Adipocyte (in vitro differentiated cells): ENCODE results near the gene TMEM59.
"Not testable (repeated sequence)": the region's sequence is repeated elsewhere in the genome, so short reads cannot be mapped to it uniquely, and the experiment has no call there.

Source experiments
- DNase-seq: peaks from one replicate; pipeline ENCODE4 v3.0.0-alpha.2; 2015; ENCODE audit warnings: low read depth
- H3K27me3 ChIP-seq: replicated peaks from 2 replicates; pipeline ENCODE4 v1.7.0; 2013; ENCODE audit warnings: mild to moderate bottlenecking, low read length, moderate library complexity; ENCODE audit not compliant: control insufficient read depth, insufficient read depth
- H3K36me3 ChIP-seq: 2 replicates; pipeline ENCODE4 v1.7.0; 2013; ENCODE audit warnings: low read length, mild to moderate bottlenecking, moderate library complexity; ENCODE audit not compliant: control insufficient read depth, insufficient read depth, severe bottlenecking
- H3K4me1 ChIP-seq: 2 replicates; pipeline ENCODE4 v1.7.0; 2013; ENCODE audit warnings: mild to moderate bottlenecking, low read length, moderate library complexity; ENCODE audit not compliant: control insufficient read depth, insufficient read depth
- H3K4me3 ChIP-seq: 2 replicates; pipeline ENCODE4 v1.7.0; 2013; ENCODE audit warnings: mild to moderate bottlenecking, low read length, moderate library complexity
- H3K9ac ChIP-seq: 2 replicates; pipeline ENCODE4 v1.7.0; 2013; ENCODE audit warnings: mild to moderate bottlenecking, low read length, moderate library complexity
- H3K9me3 ChIP-seq: 2 replicates; pipeline ENCODE4 v1.7.0; 2013; ENCODE audit warnings: mild to moderate bottlenecking, low read length, moderate library complexity; ENCODE audit not compliant: control insufficient read depth

Gene TMEM59

GRCh38 chr1:53998223-53998622 lies 54.8 kb downstream of the TMEM59 start:
- no peaks in the 10 kb centered on the region for H3K9me3 ChIP-seq
- no peak overlapping the region for H3K4me3 ChIP-seq
- H3K27me3 ChIP-seq, result peaks cover 19% of the 10 kb centered on the region
- DNase-seq, result no peak
- H3K4me1 ChIP-seq, result no peaks in the 10 kb centered on the region
- no peaks in the 10 kb centered on the region for H3K36me3 ChIP-seq
- no peak overlapping the region for H3K9ac ChIP-seq

- Histone ChIP-seq H3K9ac (no peak overlapping the region), H3K4me3 (no peak overlapping the region), H3K9me3 (peaks cover 3% of the 10 kb centered on the region), H3K4me1 (no peaks in the 10 kb centered on the region), H3K36me3 (no peaks in the 10 kb centered on the region), H3K27me3 (no peaks in the 10 kb centered on the region)
- no peak for DNase-seq
Observed at GRCh38 chr1:53995683-53996082, 57.3 kb downstream of the TMEM59 start.

DNA sequence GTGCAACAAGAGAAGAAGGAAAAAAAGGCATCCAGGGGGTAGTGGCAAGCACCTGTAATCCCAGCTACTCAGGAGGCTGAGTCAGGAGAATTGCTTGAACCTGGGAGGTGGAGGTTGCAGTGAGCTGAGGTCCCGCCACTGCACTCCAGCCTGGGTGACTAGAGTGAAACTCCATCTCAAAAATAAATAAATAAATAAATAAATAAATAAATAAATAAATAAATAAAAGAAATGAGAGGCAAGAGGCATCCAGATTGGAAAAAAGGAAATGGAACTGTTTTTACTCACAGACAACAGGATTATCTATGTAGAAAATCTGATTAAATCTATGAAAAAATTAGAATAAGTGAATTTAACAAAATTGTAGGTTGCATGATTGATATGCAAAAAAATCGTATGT lies 58.5 kb downstream of the TMEM59 start:
- H3K9ac ChIP-seq, H3K36me3 ChIP-seq, H3K4me1 ChIP-seq, H3K27me3 ChIP-seq, H3K4me3 ChIP-seq, DNase-seq, H3K9me3 ChIP-seq: not testable (repeated sequence)

GRCh38 chr1:53992085-53992874 lies 60.7 kb downstream of the TMEM59 start:
- Histone ChIP-seq H3K9ac (no peak overlapping the region), H3K36me3 (no peaks in the 10 kb centered on the region), H3K9me3 (peaks cover 3% of the 10 kb centered on the region), H3K4me3 (no peak overlapping the region), H3K4me1 (peaks cover 5% of the 10 kb centered on the region), H3K27me3 (no peaks in the 10 kb centered on the region)
- DNase-seq, result no peak

DNA sequence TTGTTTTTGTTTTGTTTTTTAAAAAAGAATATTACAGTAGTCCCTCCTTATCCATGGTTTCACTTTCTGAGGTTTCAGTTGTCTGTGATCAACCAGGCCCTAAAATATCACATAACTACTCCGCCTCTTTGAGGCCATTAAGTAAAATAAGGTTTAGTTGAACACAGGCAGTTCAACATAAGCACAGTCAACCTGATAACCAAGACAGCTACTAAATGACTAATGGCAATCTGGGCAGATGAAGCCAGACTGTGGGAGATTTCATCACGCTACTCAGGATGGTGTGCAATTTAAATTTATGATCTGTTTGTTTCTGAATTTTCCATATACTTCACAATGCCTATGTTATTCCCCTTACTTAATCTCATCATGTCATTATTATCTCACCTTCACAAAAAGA lies 65.1 kb downstream of the TMEM59 start:
- peaks cover 6% of the 10 kb centered on the region for H3K4me1 ChIP-seq
- H3K9ac ChIP-seq, result no peak overlapping the region
- peaks cover 3% of the 10 kb centered on the region for H3K9me3 ChIP-seq
- DNase-seq, result no peak
- H3K4me3 ChIP-seq, result no peak overlapping the region
- H3K36me3 ChIP-seq, result no peaks in the 10 kb centered on the region
- H3K27me3 ChIP-seq, result no peaks in the 10 kb centered on the region

- H3K9ac ChIP-seq, result no peak overlapping the region
- H3K36me3 ChIP-seq, result no peaks in the 10 kb centered on the region
- no peaks in the 10 kb centered on the region for H3K9me3 ChIP-seq
- no peaks in the 10 kb centered on the region for H3K27me3 ChIP-seq
- H3K4me3 ChIP-seq, result no peak overlapping the region
- peaks cover 15% of the 10 kb centered on the region for H3K4me1 ChIP-seq
- no peak for DNase-seq
Observed at GRCh38 chr1:53986458-53986857, 66.5 kb downstream of the TMEM59 start.

GRCh38 chr1:53984726-53985125 lies 68.3 kb downstream of the TMEM59 start:
- no peaks in the 10 kb centered on the region for H3K27me3 ChIP-seq
- H3K36me3 ChIP-seq, result no peaks in the 10 kb centered on the region
- peaks cover 15% of the 10 kb centered on the region for H3K4me1 ChIP-seq
- no peak for DNase-seq
- H3K4me3 ChIP-seq, result no peak overlapping the region
- no peak overlapping the region for H3K9ac ChIP-seq
- no peaks in the 10 kb centered on the region for H3K9me3 ChIP-seq

DNA sequence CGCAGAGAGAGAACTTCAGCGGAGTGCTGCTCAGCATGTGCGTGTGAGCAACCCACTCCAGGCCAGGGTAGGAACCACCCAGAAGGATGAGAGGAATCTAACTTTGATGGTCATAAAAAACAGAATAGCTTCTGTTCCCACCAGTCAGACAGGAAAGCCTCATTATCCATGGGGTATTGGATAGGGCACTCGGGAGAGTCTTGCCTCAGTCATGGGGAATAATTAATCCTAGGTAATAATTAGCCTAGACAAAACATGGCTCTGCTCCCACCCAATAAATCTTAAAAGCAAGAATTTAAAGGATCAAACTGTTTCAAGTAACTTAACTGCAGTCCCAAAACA lies 70.3 kb downstream of the TMEM59 start:
- no peaks in the 10 kb centered on the region for H3K9me3 ChIP-seq
- peak overlapping the region; percentile 82 for H3K4me3 ChIP-seq
- H3K36me3 ChIP-seq, result no peaks in the 10 kb centered on the region
- DNase-seq, result no peak
- H3K4me1 ChIP-seq, result peaks cover 13% of the 10 kb centered on the region
- H3K27me3 ChIP-seq, result no peaks in the 10 kb centered on the region
- peak overlapping the region; percentile 79 for H3K9ac ChIP-seq

GRCh38 chr1:53982034-53982762 lies 70.8 kb downstream of the TMEM59 start:
- peak; percentile 48 for DNase-seq
- H3K4me1 ChIP-seq, result peaks cover 10% of the 10 kb centered on the region
- peak overlapping the region; percentile 82 for H3K4me3 ChIP-seq
- no peaks in the 10 kb centered on the region for H3K9me3 ChIP-seq
- no peaks in the 10 kb centered on the region for H3K27me3 ChIP-seq
- H3K36me3 ChIP-seq, result no peaks in the 10 kb centered on the region
- peak overlapping the region; percentile 79 for H3K9ac ChIP-seq

DNA sequence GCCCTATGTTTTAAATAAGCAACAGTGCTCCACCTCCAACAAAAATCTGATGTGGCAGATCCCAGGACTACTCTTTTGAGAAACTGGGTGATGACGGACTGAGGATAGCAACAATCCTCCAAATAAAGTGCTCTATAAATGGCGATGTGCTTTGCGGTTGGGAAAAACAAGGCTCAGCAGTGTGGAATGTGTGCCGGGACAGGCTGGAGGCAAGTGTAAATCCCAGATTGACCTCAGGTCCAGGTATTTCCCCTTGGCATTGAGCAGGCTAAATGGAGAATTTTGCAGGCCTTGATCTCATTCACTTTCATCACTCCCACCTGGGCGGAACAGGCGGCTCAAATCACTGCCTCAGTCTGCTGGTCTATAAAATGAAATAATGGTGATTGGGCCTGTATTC lies 71.8 kb downstream of the TMEM59 start:
- no peak for DNase-seq
- Histone ChIP-seq H3K4me1 (peaks cover 10% of the 10 kb centered on the region), H3K36me3 (no peaks in the 10 kb centered on the region), H3K9me3 (no peaks in the 10 kb centered on the region), H3K9ac (no peak overlapping the region), H3K27me3 (no peaks in the 10 kb centered on the region), H3K4me3 (no peak overlapping the region)

- no peak for DNase-seq
- Histone ChIP-seq H3K9me3 (no peaks in the 10 kb centered on the region), H3K9ac (no peak overlapping the region), H3K27me3 (no peaks in the 10 kb centered on the region), H3K4me1 (peaks cover 10% of the 10 kb centered on the region), H3K36me3 (no peaks in the 10 kb centered on the region), H3K4me3 (no peak overlapping the region)
Observed at GRCh38 chr1:53979712-53980450, 73.1 kb downstream of the TMEM59 start.
